Adrenal gland (tissue), 5 donors: ENCODE results near the gene MROH8.

Experiments
- CTCF ChIP-seq, 6 experiments: fragments of 450-650 bp in 4 of 6; fragments of 200-600 bp in 2 of 6; sonication (generic) in 1 of 6; IDR thresholded peaks; 1 replicate in 5 of 6; 2 replicates in 1 of 6; pipeline versions ENCODE4 v1.5.1 to v1.8.0; 2016 to 2021; ENCODE audit warnings: antibody characterized with exemption in 6 of 6, mild to moderate bottlenecking in 2 of 6, moderate library complexity in 1 of 6
- POLR2A ChIP-seq, 2 donors: fragments of 450-650 bp; IDR thresholded peaks; one replicate each; pipeline ENCODE4 v1.6.1; 2017; ENCODE audit warnings: antibody characterized with exemption in 2 of 2, mild to moderate bottlenecking in 2 of 2, moderate library complexity in 1 of 2
- donor health status: DM: no; HTN: no; CAD: no.

GRCh38 chr20:37066168-37066567 is 113.2 kb downstream of the MROH8 start:
- TF ChIP-seq CTCF (IDR thresholded peaks at IDR 0.05) = no peak
- no peak for TF ChIP-seq POLR2A (IDR thresholded peaks at IDR 0.05)
